ENCODE data around the gene RHOB. TPM values are rescaled to one million over a fixed set of nuclear protein-coding genes. Genes with fewer than 3 reads are reported as not detected.

The RHOB gene
- total RNA-seq, 6 experiments from 2014 or later, result 185 to 656 (median 388) TPM

DNA sequence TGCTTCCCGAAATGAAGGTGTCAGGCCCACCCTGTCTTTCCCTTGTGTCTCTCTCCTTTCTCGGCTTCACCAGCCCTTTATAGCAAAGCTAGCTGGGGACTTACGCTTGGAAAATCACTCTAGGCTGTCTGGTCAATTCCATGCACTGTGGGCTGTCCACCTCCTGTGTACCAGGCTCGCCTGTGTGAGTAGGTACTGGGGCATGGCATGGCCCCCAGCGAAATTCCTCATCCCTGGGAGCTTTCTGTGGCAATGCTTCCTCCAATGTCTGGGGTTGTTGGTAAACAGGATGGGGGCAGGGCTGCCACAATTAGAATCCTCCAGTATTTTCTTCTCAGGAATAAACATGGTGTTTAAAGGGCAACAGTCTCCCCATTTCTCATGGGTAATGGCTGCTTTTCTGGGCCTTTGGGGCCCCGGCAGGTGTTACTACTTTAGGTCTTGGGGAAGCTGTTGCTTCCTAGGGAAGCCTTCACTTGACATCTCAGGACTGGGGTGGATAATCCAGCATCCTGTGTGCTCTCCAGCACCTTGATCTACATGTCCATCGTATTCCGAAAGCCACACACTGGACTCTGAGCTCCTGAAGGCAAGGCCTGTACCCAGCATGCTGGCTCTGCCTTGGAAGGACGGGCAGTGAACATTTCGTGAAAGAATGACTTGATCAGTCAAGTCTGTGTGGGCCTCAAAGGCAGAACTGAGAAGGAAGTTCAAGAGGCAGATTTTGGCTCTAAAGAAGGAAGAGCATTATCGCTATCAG lies 21.1 kb downstream of the RHOB start:
- peaks cover 0 to 26% (median 7%) of the 10 kb centered on the region in 4 donors for H3K4me1 ChIP-seq

DNA sequence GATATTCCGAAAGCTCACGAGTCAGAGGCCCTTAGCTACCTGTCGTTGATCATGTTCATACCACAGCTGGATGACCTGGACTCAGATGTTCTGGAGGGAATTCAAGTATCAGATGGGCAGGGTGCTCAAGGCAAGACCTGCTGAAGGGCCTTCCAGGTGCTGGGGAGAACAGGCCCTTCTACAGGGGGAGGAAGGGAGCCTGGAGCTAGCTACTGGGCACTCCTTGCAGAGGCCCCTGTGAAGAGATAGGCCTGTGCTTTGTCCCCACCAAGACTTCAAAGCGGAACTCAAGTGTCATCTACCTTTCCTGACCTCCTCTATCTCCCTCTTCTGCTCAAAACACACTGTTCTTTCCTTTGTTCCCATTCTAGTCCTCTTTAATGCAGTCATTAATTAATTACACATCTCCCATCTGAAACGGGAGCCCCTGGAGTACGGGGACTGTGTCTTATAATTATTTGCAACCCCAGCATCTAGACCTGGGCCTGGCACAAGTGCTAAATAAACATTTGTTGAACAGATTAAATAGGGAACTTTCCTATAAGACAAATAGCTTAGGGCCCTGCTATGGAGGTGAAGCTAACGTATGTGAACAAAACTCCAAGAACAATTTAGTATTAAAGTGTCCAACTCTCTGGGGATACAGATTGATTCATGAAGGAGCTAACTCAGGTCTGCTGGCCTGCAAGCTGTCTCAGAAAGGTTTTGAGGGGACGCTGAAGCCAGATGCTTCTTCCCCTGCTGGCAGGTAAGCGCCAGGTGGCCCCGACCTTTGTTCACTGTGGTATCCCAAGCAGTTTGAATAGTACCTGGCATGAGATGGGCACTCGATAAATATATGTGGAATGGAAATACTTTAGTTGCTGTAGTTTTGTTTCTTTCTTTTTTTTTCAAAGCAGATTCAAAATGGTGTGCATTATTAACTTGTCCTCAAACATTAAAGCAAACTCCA lies 22.0 kb downstream of the RHOB start:
- Histone ChIP-seq H3K4me3 (no peak overlapping the region), H3K9me3 (no peaks in the 10 kb centered on the region), H3K27ac (no peak overlapping the region), H3K36me3 (no peaks in the 10 kb centered on the region), H3K4me1 (peaks cover 0 to 34% (median 11%) of the 10 kb centered on the region in 4 donors), H3K27me3 (no peaks in the 10 kb centered on the region)
- no peak for TF ChIP-seq POLR2A (IDR thresholded peaks at IDR 0.05)
- TF ChIP-seq, protein P1, sequence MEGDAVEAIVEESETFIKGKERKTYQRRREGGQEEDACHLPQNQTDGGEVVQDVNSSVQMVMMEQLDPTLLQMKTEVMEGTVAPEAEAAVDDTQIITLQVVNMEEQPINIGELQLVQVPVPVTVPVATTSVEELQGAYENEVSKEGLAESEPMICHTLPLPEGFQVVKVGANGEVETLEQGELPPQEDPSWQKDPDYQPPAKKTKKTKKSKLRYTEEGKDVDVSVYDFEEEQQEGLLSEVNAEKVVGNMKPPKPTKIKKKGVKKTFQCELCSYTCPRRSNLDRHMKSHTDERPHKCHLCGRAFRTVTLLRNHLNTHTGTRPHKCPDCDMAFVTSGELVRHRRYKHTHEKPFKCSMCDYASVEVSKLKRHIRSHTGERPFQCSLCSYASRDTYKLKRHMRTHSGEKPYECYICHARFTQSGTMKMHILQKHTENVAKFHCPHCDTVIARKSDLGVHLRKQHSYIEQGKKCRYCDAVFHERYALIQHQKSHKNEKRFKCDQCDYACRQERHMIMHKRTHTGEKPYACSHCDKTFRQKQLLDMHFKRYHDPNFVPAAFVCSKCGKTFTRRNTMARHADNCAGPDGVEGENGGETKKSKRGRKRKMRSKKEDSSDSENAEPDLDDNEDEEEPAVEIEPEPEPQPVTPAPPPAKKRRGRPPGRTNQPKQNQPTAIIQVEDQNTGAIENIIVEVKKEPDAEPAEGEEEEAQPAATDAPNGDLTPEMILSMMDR (IDR thresholded peaks at IDR 0.05), result no peak
- WGBS (ENCODE audit: insufficient coverage, low coverage, low lambda C conversion rate, missing lambda C conversion rate), result 62% methylated on average over 11 of the region's 11 CpGs
- DNase-seq (no peak), ATAC-seq (peak in 3 of 4 donors; percentile 8 to 49 (median 29))
- intact Hi-C loops (cut with DNase I), result loop anchor here in 1 of 2 donors (10.0 kb wide), 1 partner anchor 46 kb away; no protein-coding TSS in a partner anchor

More for the DNA sequence above, 21.1 kb downstream of the RHOB start:
- no peak for DNase-seq
- Histone ChIP-seq H3K27me3 (no peaks in the 10 kb centered on the region), H3K9me3 (no peaks in the 10 kb centered on the region), H3K4me3 (no peak overlapping the region), H3K27ac (no peak overlapping the region), H3K36me3 (no peaks in the 10 kb centered on the region)
- no peak for ATAC-seq
- no peak for TF ChIP-seq POLR2A (IDR thresholded peaks at IDR 0.05)
- TF ChIP-seq, protein P1 (IDR thresholded peaks at IDR 0.05), result no peak
- intact Hi-C loops (cut with DNase I), result loop anchor here in 1 of 2 donors (10.0 kb wide), 1 partner anchor 47 kb away; no protein-coding TSS in a partner anchor
- 97% methylated on average over 5 of the region's 11 CpGs for WGBS (ENCODE audit: insufficient coverage, low coverage, low lambda C conversion rate, missing lambda C conversion rate)

DNA sequence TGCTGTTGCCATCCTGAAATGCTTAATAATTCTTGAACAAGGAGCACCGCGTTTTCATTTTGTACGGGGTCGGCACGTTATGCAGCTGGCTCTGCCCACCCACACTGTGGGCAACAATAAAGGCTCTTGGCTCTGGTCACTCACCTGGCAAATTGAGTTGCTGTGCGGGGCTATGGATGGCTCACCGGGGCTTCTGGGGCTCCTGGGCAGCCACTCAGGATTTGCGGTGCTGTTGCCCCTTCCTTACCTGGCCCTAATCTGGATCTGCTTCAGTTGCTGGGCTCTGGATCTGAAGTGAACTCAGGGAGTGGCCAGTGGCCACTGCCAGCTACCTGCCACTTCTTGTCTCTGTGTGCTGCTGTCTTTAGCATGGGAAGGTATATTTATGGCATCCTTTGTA lies 22.7 kb downstream of the RHOB start:
- intact Hi-C loops (cut with DNase I), result loop anchor here in 1 of 2 donors (10.0 kb wide), 1 partner anchor 45 kb away; no protein-coding TSS in a partner anchor
- WGBS (ENCODE audit: insufficient coverage, low coverage, low lambda C conversion rate, missing lambda C conversion rate), result 100% methylated on average over 3 of the region's 8 CpGs
- no peak overlapping the region for H3K27ac ChIP-seq

DNA sequence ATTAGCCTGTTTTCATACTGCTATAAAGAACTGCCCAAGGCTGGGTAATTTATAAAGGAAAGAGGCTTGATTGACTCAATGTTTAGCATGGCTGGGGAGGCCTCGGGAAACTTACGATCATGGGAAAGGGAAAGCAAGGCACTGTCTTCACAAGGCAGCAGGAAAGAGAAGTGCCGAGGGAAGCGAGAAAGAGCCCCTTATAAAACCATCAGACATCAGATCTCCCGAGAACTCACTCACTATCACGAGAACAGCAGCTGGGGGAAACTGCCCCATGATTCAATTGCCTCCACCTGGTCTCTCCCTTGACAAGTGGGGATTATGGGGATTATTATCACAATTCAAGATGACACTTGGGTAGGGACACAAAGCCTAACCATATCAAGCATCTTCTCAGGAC lies 23.3 kb downstream of the RHOB start:
- no peak overlapping the region for H3K4me3 ChIP-seq
- no peak for ATAC-seq
- no peak overlapping the region for H3K27ac ChIP-seq
- DNase-seq, result no peak
- 93% methylated on average over 5 of the region's 6 CpGs for WGBS (ENCODE audit: insufficient coverage, low coverage, low lambda C conversion rate, missing lambda C conversion rate)
- no peaks in the 10 kb centered on the region for H3K9me3 ChIP-seq
- no peaks in the 10 kb centered on the region for H3K36me3 ChIP-seq
- H3K27me3 ChIP-seq, result no peaks in the 10 kb centered on the region
- intact Hi-C loops (cut with DNase I), result loop anchor here in 1 of 2 donors (10.0 kb wide), 1 partner anchor 65 kb away; no protein-coding TSS in a partner anchor
- peaks cover 0 to 47% (median 18%) of the 10 kb centered on the region in 4 donors for H3K4me1 ChIP-seq
- TF ChIP-seq, protein P1 (IDR thresholded peaks at IDR 0.05), result no peak
- TF ChIP-seq POLR2A (IDR thresholded peaks at IDR 0.05), result no peak

More for the DNA sequence above, 22.7 kb downstream of the RHOB start:
- no peaks in the 10 kb centered on the region for H3K9me3 ChIP-seq
- H3K36me3 ChIP-seq, result no peaks in the 10 kb centered on the region
- no peaks in the 10 kb centered on the region for H3K27me3 ChIP-seq
- DNase-seq (no peak), ATAC-seq (no peak)
- TF ChIP-seq POLR2A (IDR thresholded peaks at IDR 0.05), result no peak
- TF ChIP-seq, protein P1 (IDR thresholded peaks at IDR 0.05), result no peak
- no peak overlapping the region for H3K4me3 ChIP-seq
- H3K4me1 ChIP-seq, result peaks cover 0 to 42% (median 15%) of the 10 kb centered on the region in 4 donors
